ENCODE measurements around the gene OR51E1.

DNA sequence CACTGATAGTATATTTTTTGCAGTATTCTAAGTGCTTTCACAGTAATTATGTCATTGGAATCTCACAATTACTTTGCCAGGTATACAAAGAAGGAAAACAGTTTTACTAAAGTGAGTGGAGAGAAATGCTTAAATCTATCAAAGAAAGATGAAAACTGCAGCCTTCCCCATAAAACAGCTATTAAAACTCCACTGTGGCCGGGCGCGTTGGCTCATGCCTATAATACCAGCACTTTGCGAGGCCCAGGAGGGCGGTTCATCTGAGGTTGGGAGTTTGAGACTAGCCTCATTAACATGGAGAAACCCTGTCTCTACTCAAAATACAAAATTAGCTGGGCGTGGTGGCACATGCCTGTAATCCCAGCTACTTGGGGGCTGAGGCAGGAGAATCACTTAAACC is 19.1 kb downstream of the OR51E1 start:
- TF ChIP-seq EZH2phosphoT487 (conservative IDR thresholded peaks at IDR 0.05; ENCODE audit: low read length) = no peak
- TF ChIP-seq, protein P1, sequence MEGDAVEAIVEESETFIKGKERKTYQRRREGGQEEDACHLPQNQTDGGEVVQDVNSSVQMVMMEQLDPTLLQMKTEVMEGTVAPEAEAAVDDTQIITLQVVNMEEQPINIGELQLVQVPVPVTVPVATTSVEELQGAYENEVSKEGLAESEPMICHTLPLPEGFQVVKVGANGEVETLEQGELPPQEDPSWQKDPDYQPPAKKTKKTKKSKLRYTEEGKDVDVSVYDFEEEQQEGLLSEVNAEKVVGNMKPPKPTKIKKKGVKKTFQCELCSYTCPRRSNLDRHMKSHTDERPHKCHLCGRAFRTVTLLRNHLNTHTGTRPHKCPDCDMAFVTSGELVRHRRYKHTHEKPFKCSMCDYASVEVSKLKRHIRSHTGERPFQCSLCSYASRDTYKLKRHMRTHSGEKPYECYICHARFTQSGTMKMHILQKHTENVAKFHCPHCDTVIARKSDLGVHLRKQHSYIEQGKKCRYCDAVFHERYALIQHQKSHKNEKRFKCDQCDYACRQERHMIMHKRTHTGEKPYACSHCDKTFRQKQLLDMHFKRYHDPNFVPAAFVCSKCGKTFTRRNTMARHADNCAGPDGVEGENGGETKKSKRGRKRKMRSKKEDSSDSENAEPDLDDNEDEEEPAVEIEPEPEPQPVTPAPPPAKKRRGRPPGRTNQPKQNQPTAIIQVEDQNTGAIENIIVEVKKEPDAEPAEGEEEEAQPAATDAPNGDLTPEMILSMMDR (IDR thresholded peaks at IDR 0.05; ENCODE audit: insufficient read depth, low read length, poor library complexity, severe bottlenecking) = no peak
